H1 (cell line): ENCODE measurements around the gene IL1RAPL1.

Experiments used
- BRCA1 ChIP-seq: IDR thresholded peaks from 2 replicates; pipeline ENCODE4 v1.6.1; 2012; ENCODE audit warnings: low read depth, low read length, improper control_type of control experiment
- CEBPB ChIP-seq: IDR thresholded peaks from 2 replicates; pipeline ENCODE4 v1.6.1; 2012; ENCODE audit warnings: low read depth, low read length
- CTCF ChIP-seq, 3 experiments: IDR thresholded peaks; 1 replicate in 2 of 3; 2 replicates in 1 of 3; pipeline versions ENCODE4 v1.5.1 to v1.6.1; 2011; ENCODE audit warnings: low read length in 3 of 3, mild to moderate bottlenecking in 3 of 3, inconsistent platforms in 2 of 3, low read depth in 1 of 3, moderate library complexity in 1 of 3; ENCODE audit not compliant: insufficient read depth in 1 of 3; ENCODE audit errors: control extremely low read depth in 1 of 3
- EZH2 ChIP-seq: fragments of 200-600 bp; sonication (generic); IDR thresholded peaks from 2 replicates; pipeline ENCODE4 v1.7.1; 2012; ENCODE audit warnings: low read depth, mild to moderate bottlenecking, moderate library complexity, low read length, inconsistent platforms; ENCODE audit not compliant: severe bottlenecking
- TAF1 ChIP-seq: IDR thresholded peaks from 2 replicates; pipeline ENCODE4 v1.6.1; 2011; ENCODE audit warnings: mild to moderate bottlenecking, low read depth, low read length

- TF ChIP-seq CTCF (IDR thresholded peaks at IDR 0.05; ENCODE audit: control extremely low read depth in 1 of 3, insufficient read depth in 1 of 3, low read depth in 1 of 3, low read length in 3 of 3), result no peak
- no peak for TF ChIP-seq TAF1
- no peak for TF ChIP-seq BRCA1
- TF ChIP-seq CEBPB, result no peak
- TF ChIP-seq EZH2, result no peak
Observed at GRCh38 chrX:28880136-28880535, 292.9 kb downstream of the IL1RAPL1 start.
